GM20000 (cell line): ENCODE measurements around the gene IL17REL.

ENCODE experiments used
- DNase-seq: peaks from one replicate; pipeline ENCODE4 v3.0.0; 2012; ENCODE audit warnings: low spot score
- TF ChIP-seq, protein P1 (sequence below): IDR thresholded peaks from 2 replicates; pipeline ENCODE4 v1.5.1; 2012; ENCODE audit warnings: mild to moderate bottlenecking, control low read depth; ENCODE audit errors: extremely low read depth, missing control alignments

The IL17REL gene

DNA sequence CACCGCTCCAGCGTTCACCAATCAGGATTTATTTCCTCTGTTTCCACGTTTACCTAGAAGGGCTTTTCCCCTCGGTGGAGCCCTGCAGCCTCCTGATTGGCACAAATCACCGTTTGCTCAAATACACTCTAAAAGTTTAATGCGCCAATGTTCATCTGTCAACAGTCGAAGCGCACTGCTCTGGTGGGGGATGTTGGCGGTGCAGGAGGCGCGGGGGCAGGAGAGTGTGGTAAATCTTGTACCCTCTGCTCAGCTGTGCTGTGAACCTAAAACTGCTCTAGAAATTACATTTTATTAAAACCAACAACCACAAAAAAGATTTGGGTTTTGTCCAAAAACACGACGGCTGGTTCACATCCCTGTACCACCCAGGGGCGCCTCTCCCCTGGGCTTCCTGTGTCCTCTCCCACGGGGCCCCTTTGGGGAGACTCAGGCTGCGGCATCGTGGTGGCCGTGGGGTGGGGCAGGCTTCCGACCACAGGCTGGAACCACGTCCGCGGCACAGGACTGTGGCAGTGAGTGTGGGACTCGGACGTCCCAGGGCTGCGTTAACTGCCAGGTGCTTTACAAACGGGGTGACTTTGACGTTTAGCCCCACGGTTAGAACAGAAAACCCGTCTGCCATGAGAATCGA, 32.0 kb upstream of the IL17REL start:
- TF ChIP-seq, protein P1, sequence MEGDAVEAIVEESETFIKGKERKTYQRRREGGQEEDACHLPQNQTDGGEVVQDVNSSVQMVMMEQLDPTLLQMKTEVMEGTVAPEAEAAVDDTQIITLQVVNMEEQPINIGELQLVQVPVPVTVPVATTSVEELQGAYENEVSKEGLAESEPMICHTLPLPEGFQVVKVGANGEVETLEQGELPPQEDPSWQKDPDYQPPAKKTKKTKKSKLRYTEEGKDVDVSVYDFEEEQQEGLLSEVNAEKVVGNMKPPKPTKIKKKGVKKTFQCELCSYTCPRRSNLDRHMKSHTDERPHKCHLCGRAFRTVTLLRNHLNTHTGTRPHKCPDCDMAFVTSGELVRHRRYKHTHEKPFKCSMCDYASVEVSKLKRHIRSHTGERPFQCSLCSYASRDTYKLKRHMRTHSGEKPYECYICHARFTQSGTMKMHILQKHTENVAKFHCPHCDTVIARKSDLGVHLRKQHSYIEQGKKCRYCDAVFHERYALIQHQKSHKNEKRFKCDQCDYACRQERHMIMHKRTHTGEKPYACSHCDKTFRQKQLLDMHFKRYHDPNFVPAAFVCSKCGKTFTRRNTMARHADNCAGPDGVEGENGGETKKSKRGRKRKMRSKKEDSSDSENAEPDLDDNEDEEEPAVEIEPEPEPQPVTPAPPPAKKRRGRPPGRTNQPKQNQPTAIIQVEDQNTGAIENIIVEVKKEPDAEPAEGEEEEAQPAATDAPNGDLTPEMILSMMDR: no peak
- DNase-seq: no peak

DNA sequence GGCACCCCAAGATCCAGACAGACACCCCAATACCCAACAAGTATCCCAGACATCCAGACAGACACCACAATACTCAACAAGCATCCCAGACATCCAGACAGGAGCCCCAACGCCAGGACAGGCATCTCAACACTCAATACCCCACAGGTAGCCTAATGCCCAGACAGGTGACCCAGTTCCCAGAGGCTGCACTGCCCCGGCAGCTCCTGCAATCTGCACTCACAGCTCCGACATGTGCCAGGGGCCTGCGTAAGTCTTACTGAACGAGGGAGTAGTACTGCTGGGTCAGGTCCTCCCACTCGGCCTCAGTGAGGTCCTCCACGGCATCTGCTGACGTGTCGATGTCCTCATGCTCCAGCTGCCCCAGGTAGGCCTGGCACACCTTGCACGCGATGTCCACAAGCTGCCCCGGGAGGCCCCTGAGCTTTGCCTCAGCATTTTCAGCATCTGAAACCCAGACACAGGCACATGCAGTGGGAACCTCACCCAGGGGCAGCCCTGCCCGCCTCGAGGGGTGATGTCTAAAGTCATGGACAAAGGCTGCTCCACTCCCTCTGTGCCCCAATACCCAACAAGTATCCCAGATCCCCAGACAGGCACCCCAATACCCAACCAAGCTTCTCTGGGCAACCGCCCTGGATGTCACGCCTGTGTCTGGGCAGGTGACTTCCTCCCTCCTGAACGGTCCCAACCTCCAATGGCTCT, 28.9 kb upstream of the IL17REL start:
- DNase-seq: no peak
- TF ChIP-seq, protein P1: no peak

DNA sequence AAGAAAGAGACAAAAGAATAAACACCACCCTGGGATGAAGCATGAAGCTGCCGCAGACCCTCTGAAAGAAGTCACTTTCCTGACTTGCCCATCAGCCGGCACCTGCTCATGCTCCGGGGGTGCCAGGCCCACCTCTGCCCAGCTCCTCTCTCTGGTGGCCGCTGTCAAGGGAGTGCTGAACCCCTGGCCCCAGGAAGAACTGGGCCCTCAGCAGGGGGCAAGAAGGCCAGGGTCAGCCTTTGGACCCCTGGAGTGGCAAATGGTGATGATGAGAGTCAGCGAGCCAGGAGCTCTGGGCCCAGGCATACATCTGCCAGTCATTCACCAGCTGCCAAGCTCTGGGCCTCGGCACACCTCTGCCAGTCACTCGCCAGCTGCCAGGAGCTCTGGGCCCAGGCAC, 28.2 kb upstream of the IL17REL start:
- no peak for DNase-seq
- TF ChIP-seq, protein P1: no peak

DNA sequence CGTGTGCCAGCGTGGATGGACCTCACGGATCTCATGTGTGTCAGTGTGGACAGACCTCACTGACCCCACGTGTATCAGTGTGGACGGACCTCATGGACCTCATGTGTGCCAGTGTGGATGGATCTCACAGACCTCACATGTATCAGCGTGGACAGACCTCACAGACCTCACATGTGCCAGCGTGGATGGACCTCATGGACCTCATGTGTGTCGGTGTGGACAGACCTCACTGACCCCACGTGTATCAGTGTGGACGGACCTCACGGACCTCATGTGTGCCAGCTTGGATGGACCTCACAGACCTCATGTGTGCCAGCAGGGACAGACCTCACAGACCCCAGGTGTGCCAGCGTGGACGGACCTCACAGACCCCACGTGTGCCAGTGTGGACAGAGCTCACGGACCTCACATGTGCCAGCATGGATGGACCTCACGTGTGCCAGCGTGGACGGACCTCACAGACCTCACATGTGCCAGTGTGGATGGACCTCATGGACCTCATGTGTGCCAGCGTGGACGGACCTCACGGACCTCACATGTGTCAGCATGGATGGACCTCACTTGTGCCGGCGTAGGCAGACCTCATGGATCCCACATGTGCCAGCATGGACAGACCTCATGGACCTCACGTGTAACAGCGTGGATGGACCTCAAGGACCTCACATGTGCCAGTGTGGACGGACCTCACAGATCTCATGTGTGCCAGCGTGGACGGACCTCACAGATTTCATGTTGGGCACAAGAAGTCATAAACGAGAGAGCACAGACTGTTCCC, 27.3 kb upstream of the IL17REL start:
- TF ChIP-seq, protein P1: no peak

DNA sequence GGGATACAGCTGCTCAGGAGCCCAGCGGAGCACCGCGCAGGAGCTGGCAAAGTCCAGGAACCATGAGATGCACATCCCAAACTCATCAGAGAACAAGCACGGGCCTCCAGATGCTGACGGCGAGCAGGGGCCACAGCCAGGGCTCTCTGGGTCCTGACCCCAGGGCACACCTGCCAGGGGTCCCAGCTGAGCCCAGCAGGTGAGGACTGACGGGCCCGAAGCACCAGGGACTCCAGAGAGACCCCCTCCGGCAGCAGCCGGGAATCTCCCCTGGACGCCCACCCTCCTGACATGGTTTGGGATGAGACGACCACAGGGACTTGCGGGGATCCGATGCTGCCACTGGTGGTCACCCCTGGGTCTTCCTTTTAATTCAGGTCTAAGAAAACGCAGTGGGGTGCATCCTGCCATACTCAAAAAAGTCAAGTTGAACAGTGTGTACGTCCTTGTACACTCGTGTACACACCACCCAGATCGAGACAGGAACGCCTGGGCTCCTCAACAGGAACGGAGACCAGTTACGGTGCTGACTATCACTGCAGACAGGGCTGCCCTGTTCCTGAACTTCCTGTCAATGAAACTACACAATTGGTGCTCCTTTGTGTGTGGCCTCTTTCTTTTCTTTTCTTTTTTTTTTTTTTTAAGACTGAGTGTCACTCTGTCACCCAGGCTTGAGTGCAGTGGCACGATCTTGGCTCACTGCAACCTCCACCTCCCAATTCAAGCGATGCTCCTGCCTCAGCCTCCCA, 23.6 kb upstream of the IL17REL start:
- DNase-seq: peak; percentile 9
- TF ChIP-seq, protein P1: no peak

More for the DNA sequence above, 27.3 kb upstream of the IL17REL start:
- no peak for DNase-seq

DNA sequence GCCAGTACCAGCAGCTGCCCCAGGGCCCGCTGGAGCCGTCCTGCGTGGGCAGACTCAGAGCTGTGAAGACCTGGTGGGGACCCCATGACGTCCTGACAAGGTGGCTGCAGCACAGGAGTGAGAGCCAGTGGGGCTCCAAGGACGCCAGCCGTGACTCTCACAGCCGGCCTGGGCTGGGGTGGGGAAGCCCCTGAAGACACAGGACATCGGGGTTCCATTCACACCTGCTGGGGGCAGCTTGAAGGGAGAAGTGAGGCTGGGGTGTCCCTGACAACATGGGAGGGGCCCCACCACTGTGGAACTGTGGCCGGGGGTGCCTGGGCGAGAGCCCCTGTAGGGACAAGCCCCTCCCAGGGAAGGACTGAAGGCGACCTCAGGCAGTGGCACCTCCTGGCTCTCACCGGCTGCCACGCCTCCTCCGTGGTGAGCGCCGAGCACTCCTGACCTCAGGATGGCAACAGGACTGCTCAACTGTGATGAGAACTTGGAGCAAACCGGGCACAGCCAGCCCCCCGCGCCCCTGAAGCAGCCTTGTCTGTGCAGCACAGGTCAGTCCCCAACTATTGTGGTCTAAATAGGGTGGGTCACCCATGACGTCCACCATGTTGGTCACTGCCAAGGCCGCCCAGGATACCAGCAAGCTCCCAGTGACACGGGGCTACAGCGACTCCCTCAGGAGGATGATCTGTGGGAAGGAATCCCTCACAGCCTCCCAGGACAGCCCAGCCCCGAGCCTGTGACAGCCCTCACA, 22.7 kb upstream of the IL17REL start:
- TF ChIP-seq, protein P1: no peak
- peak; percentile 32 for DNase-seq
